Activated CD8-positive, alpha-beta T cell treated with anti-CD3 and anti-CD28 coated beads, Interleukin-2, amount 10 ng/mL, durations not matched to agents 7 days and 5 days (primary cell): ENCODE measurements around the gene PCDHGA12. TPM values are rescaled to one million over a fixed set of nuclear protein-coding genes. Genes with fewer than 3 reads are reported as not detected.
A peak's percentile ranks its signal among the peaks of the same experiment; 100 is the strongest.
"Not testable (repeated sequence)": the region's sequence is repeated elsewhere in the genome, so short reads cannot be mapped to it uniquely, and the experiment has no call there.

Experiments
- ATAC-seq: fragments of 150-1000 bp; cut with Tn5 transposase; one replicate; pipeline ENCODE4 v1.10.0; 2021; ENCODE audit warnings: moderate library complexity
- CTCF ChIA-PET: fragments of 350-600 bp; sonication (Branson Sonifier 250); formaldehyde crosslinking; loops from one replicate; lab custom pipeline; 2021; ENCODE audit warnings: antibody characterized with exemption; lab: Charles Lee
- POLR2A ChIA-PET: fragments of 350-600 bp; sonication (Branson Sonifier 250); formaldehyde crosslinking; loops from one replicate; lab custom pipeline; 2021; ENCODE audit warnings: antibody characterized with exemption; lab: Charles Lee
- DNase-seq: peaks from one replicate; pipeline ENCODE4 v3.0.0-alpha.2; 2020
- H3K27ac Mint-ChIP-seq: one replicate; pipeline ENCODE4 v1.8.0; 2021; ENCODE audit warnings: mild to moderate bottlenecking, mixed read lengths
- H3K27me3 Mint-ChIP-seq: one replicate; pipeline ENCODE4 v1.8.0; 2021; ENCODE audit warnings: low read depth, mixed read lengths
- H3K36me3 Mint-ChIP-seq: one replicate; pipeline ENCODE4 v1.8.0; 2021; ENCODE audit warnings: low read depth, mixed read lengths
- H3K4me1 Mint-ChIP-seq: one replicate; pipeline ENCODE4 v1.8.0; 2021; ENCODE audit warnings: low read depth, mixed read lengths
- H3K4me3 Mint-ChIP-seq: one replicate; pipeline ENCODE4 v1.8.0; 2021; ENCODE audit warnings: mild to moderate bottlenecking, mixed read lengths
- H3K9me3 Mint-ChIP-seq: one replicate; pipeline ENCODE4 v1.8.0; 2022; ENCODE audit warnings: mixed read lengths; ENCODE audit not compliant: insufficient read depth
- total RNA-seq, 2 experiments: library from RNA; stranded (reverse); gene quantifications; one replicate each; pipeline ENCODE4 v1.2.3, GENCODE V29; 2021

The PCDHGA12 gene
- total RNA-seq, 2 experiments from 2014 or later: not detected

DNA sequence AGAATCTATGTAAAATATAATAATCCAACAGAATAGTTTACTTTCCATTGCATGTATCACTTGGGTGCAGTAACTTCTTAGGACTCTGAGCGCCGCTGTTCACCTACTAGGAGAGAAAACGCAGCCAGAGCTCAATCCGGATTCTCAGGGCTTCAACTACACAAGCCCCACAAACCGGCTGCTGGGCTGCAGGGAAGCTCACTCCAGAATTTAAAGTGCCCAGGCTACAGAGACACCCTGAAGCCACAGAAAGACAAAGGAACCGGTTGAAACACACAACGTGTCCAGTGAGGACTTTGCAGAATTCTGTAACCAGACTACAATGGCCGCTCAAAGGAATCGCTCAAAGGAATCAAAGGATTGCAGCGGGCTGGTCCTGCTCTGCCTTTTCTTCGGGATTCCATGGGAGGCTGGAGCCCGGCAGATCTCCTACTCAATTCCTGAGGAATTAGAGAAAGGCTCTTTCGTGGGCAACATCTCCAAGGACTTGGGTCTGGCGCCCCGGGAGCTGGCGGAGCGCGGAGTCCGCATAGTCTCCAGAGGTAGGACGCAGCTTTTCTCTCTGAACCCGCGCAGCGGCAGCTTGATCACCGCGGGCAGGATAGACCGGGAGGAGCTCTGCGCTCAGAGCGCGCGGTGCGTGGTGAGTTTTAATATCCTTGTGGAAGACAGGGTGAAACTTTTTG is 17.3 kb upstream of the PCDHGA12 start, which contains the start of gene PCDHGA10:
TSS of gene PCDHGA10 (plus strand) at position 134 of the 686 bp plus-strand sequence. CDS start at position 323, 189 bp downstream.
- peak; percentile 71 for DNase-seq
- peak within 1 kb of the TSS; percentile 71 for H3K4me3 Mint-ChIP-seq
- H3K27ac Mint-ChIP-seq: no peak within 1 kb of the TSS
- ChIA-PET CTCF (interaction anchor here (0.6 to 4.1 kb wide), 34 partner anchors 8 to 691 kb away, joined by 3 to 36 read pairs (median 5); partner anchors contain the start of genes PCDHGA11, PCDHGA12, PCDHGA4 and PCDHGA8), POLR2A (interaction anchor here (1.1 kb wide), 1 partner anchor 101 kb away, joined by 3 read pairs; no protein-coding TSS in a partner anchor)
- peaks cover 60% of the 10 kb centered on the region for H3K27me3 Mint-ChIP-seq
- H3K4me1 Mint-ChIP-seq: peaks cover 26% of the 10 kb centered on the region
- ATAC-seq: peak; percentile 75
- H3K36me3 Mint-ChIP-seq: peaks cover 19% of the 10 kb centered on the region
- H3K9me3 Mint-ChIP-seq: peaks cover 25% of the 10 kb centered on the region

DNA sequence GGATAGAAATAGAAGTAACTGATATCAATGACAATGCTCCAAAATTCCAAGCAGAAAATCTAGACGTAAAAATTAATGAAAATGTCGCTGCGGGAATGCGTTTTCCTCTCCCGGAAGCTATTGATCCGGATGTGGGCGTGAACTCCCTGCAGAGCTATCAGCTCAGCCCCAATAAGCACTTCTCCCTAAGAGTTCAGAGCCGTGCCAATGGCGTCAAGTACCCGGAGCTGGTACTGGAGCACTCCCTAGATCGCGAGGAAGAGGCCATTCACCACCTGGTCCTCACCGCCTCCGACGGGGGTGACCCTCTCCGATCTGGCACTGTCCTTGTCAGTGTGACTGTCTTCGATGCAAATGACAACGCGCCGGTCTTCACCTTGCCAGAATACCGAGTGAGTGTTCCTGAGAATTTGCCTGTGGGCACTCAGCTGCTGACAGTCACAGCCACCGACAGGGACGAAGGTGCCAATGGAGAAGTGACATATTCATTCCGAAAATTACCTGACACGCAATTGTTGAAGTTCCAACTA is 16.7 kb upstream of the PCDHGA12 start:
- Mint-ChIP-seq H3K27ac (no peak overlapping the region), H3K36me3 (peaks cover 21% of the 10 kb centered on the region), H3K27me3 (peaks cover 62% of the 10 kb centered on the region)

DNA sequence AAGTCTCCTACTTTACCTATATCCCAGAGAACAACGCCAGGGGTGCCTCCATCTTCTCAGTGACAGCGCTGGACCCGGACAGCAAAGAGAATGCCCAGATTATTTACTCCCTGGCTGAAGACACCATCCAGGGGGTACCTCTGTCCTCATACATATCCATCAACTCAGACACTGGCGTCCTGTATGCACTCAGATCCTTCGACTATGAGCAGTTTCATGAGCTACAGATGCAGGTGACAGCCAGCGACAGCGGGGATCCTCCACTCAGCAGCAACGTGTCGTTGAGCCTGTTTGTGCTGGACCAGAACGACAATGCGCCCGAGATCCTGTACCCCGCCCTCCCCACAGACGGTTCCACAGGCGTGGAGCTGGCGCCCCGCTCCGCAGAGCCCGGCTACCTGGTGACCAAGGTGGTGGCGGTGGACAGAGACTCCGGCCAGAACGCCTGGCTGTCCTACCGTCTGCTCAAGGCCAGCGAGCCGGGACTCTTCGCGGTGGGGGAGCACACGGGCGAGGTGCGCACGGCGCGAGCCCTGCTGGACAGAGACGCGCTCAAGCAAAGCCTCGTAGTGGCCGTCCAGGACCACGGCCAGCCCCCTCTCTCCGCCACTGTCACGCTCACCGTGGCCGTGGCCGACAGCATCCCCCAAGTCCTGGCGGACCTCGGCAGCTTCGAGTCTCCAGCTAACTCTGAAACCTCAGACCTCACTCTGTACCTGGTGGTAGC is 15.6 kb upstream of the PCDHGA12 start:
- Mint-ChIP-seq H3K9me3 (peaks cover 23% of the 10 kb centered on the region), H3K4me3 (peak overlapping the region; percentile 10), H3K4me1 (peaks cover 24% of the 10 kb centered on the region), H3K27me3 (peaks cover 60% of the 10 kb centered on the region), H3K36me3 (peaks cover 21% of the 10 kb centered on the region)
- CTCF ChIA-PET: interaction anchor here (1.2 to 4.1 kb wide), 6 partner anchors 16 to 110 kb away, joined by 7 to 36 read pairs (median 16); partner anchors contain the start of genes PCDHGA12, PCDHGB4, PCDHGB5 and TAF7
- H3K27ac Mint-ChIP-seq, POLR2A ChIA-PET, ATAC-seq, DNase-seq: not testable (repeated sequence)

More for the DNA sequence above, 16.7 kb upstream of the PCDHGA12 start:
- DNase-seq (no peak), ATAC-seq (no peak)
- Mint-ChIP-seq H3K9me3 (peaks cover 25% of the 10 kb centered on the region), H3K4me3 (peak overlapping the region; percentile 71), H3K4me1 (peaks cover 24% of the 10 kb centered on the region)
- ChIA-PET CTCF (interaction anchor here (0.9 to 4.1 kb wide), 27 partner anchors 8 to 154 kb away, joined by 3 to 36 read pairs (median 5); partner anchors contain the start of genes PCDHGA11, PCDHGA12, PCDHGA4 and PCDHGA8), POLR2A (interaction anchor here (1.1 kb wide), 1 partner anchor 100 kb away, joined by 3 read pairs; no protein-coding TSS in a partner anchor)

DNA sequence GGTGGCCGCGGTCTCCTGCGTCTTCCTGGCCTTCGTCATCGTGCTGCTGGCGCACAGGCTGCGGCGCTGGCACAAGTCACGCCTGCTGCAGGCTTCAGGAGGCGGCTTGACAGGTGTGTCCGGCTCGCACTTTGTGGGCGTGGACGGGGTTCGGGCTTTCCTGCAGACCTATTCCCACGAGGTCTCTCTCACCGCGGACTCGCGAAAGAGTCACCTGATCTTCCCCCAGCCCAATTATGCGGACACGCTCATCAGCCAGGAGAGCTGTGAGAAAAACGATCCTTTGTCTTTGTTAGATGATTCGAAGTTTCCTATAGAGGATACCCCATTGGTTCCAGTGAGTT is 15.1 kb upstream of the PCDHGA12 start:
- H3K4me3 Mint-ChIP-seq, POLR2A ChIA-PET, DNase-seq, H3K27ac Mint-ChIP-seq, ATAC-seq: not testable (repeated sequence)
- H3K27me3 Mint-ChIP-seq: peaks cover 57% of the 10 kb centered on the region
- H3K4me1 Mint-ChIP-seq: peaks cover 24% of the 10 kb centered on the region
- CTCF ChIA-PET: interaction anchor here (3.7 kb wide), 1 partner anchor 95 kb away, joined by 14 read pairs; the partner anchor contains the start of gene TAF7
- peaks cover 22% of the 10 kb centered on the region for H3K36me3 Mint-ChIP-seq
- H3K9me3 Mint-ChIP-seq: peaks cover 20% of the 10 kb centered on the region

DNA sequence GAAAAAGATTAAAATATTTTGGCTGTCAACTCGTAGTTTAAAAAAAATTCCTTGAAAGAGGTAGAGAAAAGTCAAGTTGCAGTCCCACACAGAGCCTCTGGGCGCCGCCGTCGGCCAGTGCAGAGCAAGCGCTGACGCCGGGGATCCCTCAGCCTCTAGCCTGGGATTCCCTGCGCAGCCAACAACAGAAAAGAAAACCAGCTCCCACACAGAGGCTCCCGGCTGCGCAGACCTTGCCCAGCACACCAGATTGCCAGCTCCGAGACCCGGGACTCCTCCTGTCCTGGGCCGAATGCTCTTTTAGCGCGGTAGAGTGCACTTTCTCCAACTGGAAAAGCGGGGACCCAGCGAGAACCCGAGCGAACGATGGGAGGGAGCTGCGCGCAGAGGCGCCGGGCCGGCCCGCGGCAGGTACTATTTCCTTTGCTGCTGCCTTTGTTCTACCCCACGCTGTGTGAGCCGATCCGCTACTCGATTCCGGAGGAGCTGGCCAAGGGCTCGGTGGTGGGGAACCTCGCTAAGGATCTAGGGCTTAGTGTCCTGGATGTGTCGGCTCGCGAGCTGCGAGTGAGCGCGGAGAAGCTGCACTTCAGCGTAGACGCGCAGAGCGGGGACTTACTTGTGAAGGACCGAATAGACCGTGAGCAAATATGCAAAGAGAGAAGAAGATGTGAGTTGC is 12.7 kb upstream of the PCDHGA12 start, which contains the start of gene PCDHGB7:
TSS of gene PCDHGB7 (plus strand) at position 184 of the 679 bp plus-strand sequence. CDS start at position 367, 183 bp downstream.
- Mint-ChIP-seq H3K27me3 (peaks cover 71% of the 10 kb centered on the region), H3K36me3 (peaks cover 35% of the 10 kb centered on the region), H3K4me3 (peak within 1 kb of the TSS; percentile 23), H3K27ac (peak within 1 kb of the TSS; percentile 18), H3K4me1 (peaks cover 30% of the 10 kb centered on the region), H3K9me3 (peaks cover 27% of the 10 kb centered on the region)
- peak; percentile 64 for ATAC-seq
- peak; percentile 52 for DNase-seq
- CTCF ChIA-PET: interaction anchor here (1.0 to 2.6 kb wide), 5 partner anchors 10 to 146 kb away, joined by 3 to 12 read pairs (median 8); partner anchors contain the start of genes PCDHGB6 and TAF7
- POLR2A ChIA-PET: not testable (repeated sequence)

DNA sequence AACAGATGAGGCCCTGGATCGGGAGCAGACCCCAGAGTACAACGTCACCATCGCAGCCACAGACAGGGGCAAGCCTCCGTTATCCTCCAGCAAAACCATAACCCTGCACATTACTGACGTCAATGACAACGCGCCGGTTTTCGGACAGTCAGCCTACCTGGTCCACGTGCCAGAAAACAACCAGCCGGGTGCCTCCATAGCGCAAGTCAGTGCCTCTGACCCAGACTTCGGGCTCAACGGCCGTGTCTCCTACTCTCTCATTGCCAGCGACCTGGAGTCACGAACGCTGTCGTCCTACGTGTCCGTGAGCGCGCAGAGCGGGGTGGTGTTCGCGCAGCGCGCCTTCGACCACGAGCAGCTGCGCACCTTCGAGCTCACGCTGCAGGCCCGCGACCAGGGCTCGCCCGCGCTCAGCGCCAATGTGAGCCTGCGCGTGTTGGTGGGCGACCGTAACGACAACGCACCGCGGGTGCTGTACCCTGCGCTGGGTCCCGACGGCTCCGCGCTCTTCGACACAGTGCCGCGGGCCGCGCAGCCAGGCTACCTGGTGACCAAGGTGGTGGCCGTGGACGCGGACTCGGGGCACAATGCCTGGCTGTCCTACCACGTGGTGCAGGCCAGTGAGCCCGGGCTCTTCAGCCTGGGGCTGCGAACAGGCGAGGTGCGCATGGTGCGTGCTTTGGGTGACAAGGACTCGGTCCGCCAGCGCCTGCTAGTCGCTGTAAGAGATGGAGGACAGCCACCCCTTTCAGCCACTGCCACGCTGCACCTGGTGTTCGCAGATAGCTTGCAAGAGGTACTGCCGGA is 11.0 kb upstream of the PCDHGA12 start:
- Mint-ChIP-seq H3K36me3 (peaks cover 33% of the 10 kb centered on the region), H3K4me1 (peaks cover 15% of the 10 kb centered on the region), H3K4me3 (peak overlapping the region; percentile 13), H3K27ac (peak overlapping the region; percentile 3), H3K27me3 (peaks cover 68% of the 10 kb centered on the region), H3K9me3 (peaks cover 24% of the 10 kb centered on the region)
- no peak for DNase-seq
- no peak for ATAC-seq
- ChIA-PET POLR2A (no interaction called here), CTCF (interaction anchor here (0.9 to 2.9 kb wide), 9 partner anchors 11 to 138 kb away, joined by 3 to 28 read pairs (median 8); partner anchors contain the start of genes PCDHGA12, PCDHGB3 and PCDHGB6)

DNA sequence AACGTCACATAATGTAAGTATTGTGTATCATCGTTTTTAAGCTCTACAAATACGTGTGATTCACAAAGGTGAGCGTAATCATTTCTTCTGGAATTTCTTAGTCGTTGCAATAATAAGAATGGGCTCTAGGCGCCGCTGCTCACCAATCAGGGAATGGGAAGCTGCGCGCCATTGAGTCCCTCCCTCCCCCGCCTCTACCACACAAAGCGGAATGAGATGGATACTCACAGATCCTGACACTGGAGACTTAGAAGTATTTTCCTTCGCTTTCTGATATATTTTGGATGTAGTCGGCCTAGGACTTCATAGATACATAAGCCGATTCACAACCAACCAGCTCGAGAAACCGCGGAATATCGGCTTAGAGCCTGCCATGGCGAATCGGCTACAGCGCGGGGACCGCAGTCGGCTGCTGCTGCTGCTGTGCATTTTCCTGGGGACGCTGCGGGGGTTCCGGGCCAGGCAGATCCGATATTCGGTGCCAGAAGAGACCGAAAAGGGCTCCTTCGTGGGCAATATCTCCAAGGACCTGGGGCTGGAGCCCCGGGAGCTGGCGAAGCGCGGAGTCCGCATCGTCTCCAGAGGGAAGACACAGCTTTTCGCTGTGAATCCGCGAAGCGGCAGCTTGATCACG is 9.3 kb upstream of the PCDHGA12 start, which contains the start of gene PCDHGA11:
TSS of gene PCDHGA11 (plus strand) at position 197 of the 634 bp plus-strand sequence. CDS start at position 374, 177 bp downstream.
- H3K27me3 Mint-ChIP-seq: peaks cover 62% of the 10 kb centered on the region
- no peak for ATAC-seq
- H3K36me3 Mint-ChIP-seq: peaks cover 29% of the 10 kb centered on the region

DNA sequence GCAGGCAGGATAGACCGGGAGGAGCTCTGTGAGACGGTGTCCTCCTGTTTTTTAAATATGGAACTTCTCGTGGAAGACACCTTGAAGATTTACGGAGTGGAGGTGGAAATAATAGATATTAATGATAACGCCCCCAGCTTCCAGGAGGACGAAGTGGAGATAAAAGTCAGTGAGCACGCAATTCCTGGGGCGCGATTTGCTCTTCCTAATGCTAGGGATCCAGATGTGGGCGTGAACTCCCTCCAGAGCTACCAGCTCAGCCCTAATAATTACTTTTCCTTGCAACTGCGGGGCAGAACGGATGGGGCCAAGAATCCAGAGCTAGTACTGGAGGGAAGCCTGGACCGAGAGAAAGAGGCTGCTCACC is 8.8 kb upstream of the PCDHGA12 start:
- ChIA-PET POLR2A (no interaction called here), CTCF (interaction anchor here (0.7 to 3.2 kb wide), 25 partner anchors 9 to 1376 kb away, joined by 3 to 28 read pairs (median 5); partner anchors contain the start of genes PCDHB10, PCDHB14, PCDHB15 and PCDHGA10)
- no peak for ATAC-seq
- peak overlapping the region; percentile 69 for H3K4me3 Mint-ChIP-seq
- H3K27ac Mint-ChIP-seq: no peak overlapping the region
- H3K36me3 Mint-ChIP-seq: peaks cover 29% of the 10 kb centered on the region
- DNase-seq: no peak
- peaks cover 58% of the 10 kb centered on the region for H3K27me3 Mint-ChIP-seq
- H3K4me1 Mint-ChIP-seq: peaks cover 11% of the 10 kb centered on the region
- H3K9me3 Mint-ChIP-seq: peaks cover 24% of the 10 kb centered on the region

More for the DNA sequence above, 9.3 kb upstream of the PCDHGA12 start, which contains the start of gene PCDHGA11:
- ChIA-PET POLR2A (no interaction called here), CTCF (interaction anchor here (0.7 to 3.2 kb wide), 27 partner anchors 8 to 1376 kb away, joined by 3 to 28 read pairs (median 5); partner anchors contain the start of genes PCDHB10, PCDHB14, PCDHB15 and PCDHGA10)
- DNase-seq: peak; percentile 53
- peak within 1 kb of the TSS; percentile 69 for H3K4me3 Mint-ChIP-seq
- H3K27ac Mint-ChIP-seq: peak within 1 kb of the TSS; percentile 35
- peaks cover 11% of the 10 kb centered on the region for H3K4me1 Mint-ChIP-seq
- H3K9me3 Mint-ChIP-seq: peaks cover 24% of the 10 kb centered on the region

DNA sequence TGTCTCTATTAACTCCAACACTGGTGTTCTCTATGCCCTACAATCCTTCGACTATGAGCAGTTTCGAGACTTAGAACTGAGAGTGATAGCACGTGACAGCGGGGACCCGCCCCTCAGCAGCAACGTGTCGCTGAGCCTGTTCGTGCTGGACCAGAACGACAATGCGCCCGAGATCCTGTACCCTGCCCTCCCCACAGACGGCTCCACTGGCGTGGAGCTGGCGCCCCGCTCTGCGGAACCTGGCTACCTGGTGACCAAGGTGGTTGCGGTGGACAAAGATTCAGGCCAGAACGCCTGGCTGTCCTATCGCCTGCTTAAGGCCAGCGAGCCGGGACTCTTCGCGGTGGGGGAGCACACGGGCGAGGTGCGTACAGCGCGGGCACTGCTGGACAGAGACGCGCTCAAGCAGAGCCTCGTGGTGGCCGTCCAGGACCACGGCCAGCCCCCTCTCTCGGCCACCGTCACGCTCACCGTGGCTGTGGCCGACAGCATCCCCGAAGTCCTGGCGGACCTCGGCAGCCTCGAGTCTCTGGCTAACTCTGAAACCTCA is 7.5 kb upstream of the PCDHGA12 start:
- POLR2A ChIA-PET: no interaction called here
- peaks cover 28% of the 10 kb centered on the region for H3K36me3 Mint-ChIP-seq
- H3K4me1 Mint-ChIP-seq: peaks cover 8% of the 10 kb centered on the region
- H3K9me3 Mint-ChIP-seq: peaks cover 23% of the 10 kb centered on the region
- DNase-seq: no peak
- ATAC-seq: no peak
- H3K4me3 Mint-ChIP-seq: no peak overlapping the region
- H3K27me3 Mint-ChIP-seq: peaks cover 60% of the 10 kb centered on the region
- H3K27ac Mint-ChIP-seq: no peak overlapping the region
- CTCF ChIA-PET: interaction anchor here (1.3 to 3.2 kb wide), 4 partner anchors 7 to 141 kb away, joined by 3 to 26 read pairs (median 20); partner anchors contain the start of genes PCDHGA10 and PCDHGA12
